ENCODE data around the gene KCNA2.

KCNA2 gene

GRCh38 chr1:110566836-110567235 is 39.3 kb downstream of the KCNA2 start:
- DNase-seq (ENCODE audit: low read depth) = no peak

DNA sequence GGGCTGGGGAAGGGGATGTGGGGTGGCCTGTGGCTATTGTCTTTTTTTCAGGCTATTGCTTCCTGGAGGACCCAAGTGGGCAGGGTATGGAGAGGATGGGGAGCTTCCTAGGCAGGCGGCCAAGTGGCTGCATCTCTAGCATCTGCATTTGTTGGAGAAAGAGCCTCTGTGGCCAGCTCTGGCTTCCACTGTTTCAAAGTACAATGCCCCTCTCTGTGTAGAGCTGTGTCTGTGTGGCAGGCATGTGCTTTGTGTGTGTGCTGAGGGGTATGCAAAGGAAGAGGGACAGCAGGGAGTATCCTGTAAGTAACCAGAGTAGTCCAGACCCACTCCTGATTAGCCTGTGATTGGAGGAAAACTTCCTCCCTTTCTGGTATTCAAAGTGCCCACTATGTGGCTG is 40.6 kb downstream of the KCNA2 start:
- DNase-seq (ENCODE audit: low read depth) = no peak

DNA sequence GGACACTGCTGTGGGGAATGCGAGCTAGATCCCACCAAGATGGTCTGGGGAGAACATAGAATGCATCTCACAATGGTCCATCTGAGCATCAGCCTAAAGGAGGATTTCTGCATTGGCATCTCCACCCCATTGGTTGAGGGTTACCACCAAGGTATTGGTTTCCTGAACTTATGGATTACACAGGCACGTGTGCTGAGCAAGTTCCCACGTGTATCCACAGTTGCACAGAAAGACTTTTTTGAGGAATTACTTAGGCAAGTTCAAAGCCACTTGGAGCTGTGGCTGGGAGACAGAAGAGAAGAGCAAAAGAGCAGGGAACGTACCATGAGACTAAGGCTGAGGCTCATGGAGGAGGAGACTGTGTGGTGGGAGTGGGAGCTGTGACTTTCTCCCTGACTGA is 43.1 kb downstream of the KCNA2 start:
- no peak for DNase-seq (ENCODE audit: low read depth)

- no peak for DNase-seq (ENCODE audit: low read depth)
These were observed 44.6 kb downstream of the KCNA2 start for GRCh38 chr1:110561596-110561995.

- DNase-seq (ENCODE audit: low read depth) = peak; percentile 8
These were observed 47.0 kb downstream of the KCNA2 start for GRCh38 chr1:110559157-110559556.

- no peak for DNase-seq (ENCODE audit: low read depth)
These were observed 48.7 kb downstream of the KCNA2 start for GRCh38 chr1:110557481-110557880.

GRCh38 chr1:110556471-110556807 is 49.7 kb downstream of the KCNA2 start:
- DNase-seq (ENCODE audit: low read depth) = no peak

- DNase-seq (ENCODE audit: low read depth) = no peak
These were observed 50.2 kb downstream of the KCNA2 start for GRCh38 chr1:110555807-110556470.

GRCh38 chr1:110554871-110555801 is 51.0 kb downstream of the KCNA2 start:
- DNase-seq (ENCODE audit: low read depth) = peak; percentile 54

GRCh38 chr1:110551278-110551809 is 54.8 kb downstream of the KCNA2 start:
- DNase-seq (ENCODE audit: low read depth) = no peak

DNA sequence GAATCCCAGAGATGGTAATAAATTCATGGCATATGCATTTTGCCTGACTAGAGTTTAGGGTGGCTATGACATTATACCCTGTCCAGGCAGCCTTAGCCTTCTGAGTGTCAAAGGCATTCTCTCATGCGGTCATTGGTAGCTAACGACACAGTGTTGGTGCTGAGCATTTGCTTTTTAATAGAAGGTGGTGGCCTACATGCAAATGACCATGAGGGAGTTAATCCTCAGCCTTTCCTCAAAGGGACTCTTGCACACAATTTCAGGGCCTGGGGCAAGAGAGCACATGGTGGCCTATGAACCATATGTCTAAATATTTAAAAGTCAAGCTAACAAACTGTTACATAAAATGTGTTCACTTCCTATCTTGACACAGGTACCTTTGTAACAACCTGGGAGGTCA is 56.3 kb downstream of the KCNA2 start:
- no peak for DNase-seq (ENCODE audit: low read depth)

DNA sequence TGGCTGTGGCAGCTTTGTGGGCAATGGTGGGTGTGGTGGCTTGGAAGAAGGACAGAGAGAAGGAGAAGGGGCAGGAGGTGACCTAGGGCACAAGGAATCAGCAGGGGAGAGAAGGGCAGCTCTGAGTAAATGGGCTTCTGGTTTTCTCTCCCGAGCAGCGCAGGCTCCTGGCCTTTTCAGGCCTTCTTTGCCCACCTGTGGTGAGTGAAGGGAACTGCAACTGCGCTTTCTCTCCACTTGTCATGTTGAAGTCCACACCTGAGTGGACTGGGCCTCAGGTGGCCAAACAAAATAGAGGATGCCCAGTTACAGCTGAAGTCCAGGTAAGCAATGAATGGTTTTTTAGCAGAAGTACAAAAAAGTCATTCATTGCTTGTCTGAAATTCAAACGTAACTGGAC is 57.8 kb downstream of the KCNA2 start:
- no peak for DNase-seq (ENCODE audit: low read depth)

DNA sequence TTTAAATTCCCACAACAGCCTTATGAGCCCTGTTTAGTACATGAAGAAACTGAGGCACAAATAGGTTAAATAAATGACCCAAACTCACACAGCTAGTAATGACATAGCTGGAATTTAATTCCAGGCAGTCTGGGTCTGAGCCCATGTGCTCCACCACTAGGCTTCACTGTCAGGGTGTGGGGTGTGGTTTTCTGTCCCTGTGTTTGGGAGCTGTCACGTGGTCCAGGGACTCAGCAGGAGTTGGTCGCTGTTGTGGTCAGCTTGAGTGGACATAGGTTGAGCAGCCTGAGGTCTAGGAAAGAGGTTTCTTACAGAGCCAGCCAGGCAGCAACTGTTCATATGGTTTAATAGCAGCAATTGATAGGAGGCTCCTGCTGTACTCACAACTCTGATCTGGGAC is 59.1 kb downstream of the KCNA2 start:
- DNase-seq (ENCODE audit: low read depth) = no peak

DNA sequence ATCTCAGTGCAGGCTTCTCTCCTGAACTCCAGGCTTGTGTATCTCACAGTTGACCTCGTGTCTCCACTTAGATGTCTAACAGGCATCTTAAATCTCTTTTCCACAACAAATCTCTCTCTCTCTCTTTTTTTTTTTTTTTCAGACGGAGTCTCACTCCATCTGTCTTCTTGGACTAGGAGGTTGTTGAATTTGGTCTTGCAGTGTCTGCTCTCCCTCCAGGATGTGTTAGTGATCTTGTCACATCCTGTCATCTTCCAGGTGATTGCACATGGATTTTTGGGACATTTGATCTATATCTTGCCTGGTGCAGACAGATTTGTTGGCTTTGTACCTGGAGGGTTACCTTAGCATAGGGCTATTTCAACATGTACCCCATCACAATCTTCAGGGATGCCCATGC is 60.7 kb downstream of the KCNA2 start:
- no peak for DNase-seq (ENCODE audit: low read depth)

GRCh38 chr1:110544753-110545152 is 61.4 kb downstream of the KCNA2 start:
- no peak for DNase-seq (ENCODE audit: low read depth)
